Cardiac muscle cell (in vitro differentiated cells and primary cell): ENCODE measurements around the gene ZNF189. TPM values are rescaled to one million over a fixed set of nuclear protein-coding genes. Genes with fewer than 3 reads are reported as not detected.
"Not testable (repeated sequence)": the region's sequence is repeated elsewhere in the genome, so short reads cannot be mapped to it uniquely, and the experiment has no call there.

Source experiments
- DNase-seq, 2 donors: peaks; one replicate each; pipeline versions ENCODE4 v3.0.0 to v3.0.0-alpha.2; 2010 to 2017; ENCODE audit warnings: low read depth in 1 of 2, low spot score in 1 of 2
- H3K27ac ChIP-seq: fragments of 200-600 bp; sonication (generic); 2 replicates; pipeline ENCODE4 v1.5.1; 2016
- H3K27me3 ChIP-seq: fragments of 200-600 bp; sonication (generic); 2 replicates; pipeline ENCODE4 v1.6.0; 2016; ENCODE audit warnings: control low read depth
- H3K36me3 ChIP-seq: fragments of 200-600 bp; sonication (generic); 2 replicates; pipeline ENCODE4 v1.5.1; 2016; ENCODE audit warnings: control low read depth
- H3K4me1 ChIP-seq: fragments of 200-600 bp; sonication (generic); 2 replicates; pipeline ENCODE4 v1.8.1; 2017; ENCODE audit warnings: low read depth, mild to moderate bottlenecking, mixed run types
- H3K4me3 ChIP-seq: fragments of 200-600 bp; sonication (generic); 2 replicates; pipeline ENCODE4 v1.5.1; 2016; ENCODE audit warnings: mild to moderate bottlenecking
- H3K9me3 ChIP-seq: fragments of 200-600 bp; sonication (generic); 2 replicates; pipeline ENCODE4 v1.5.1; 2017; ENCODE audit warnings: low read depth, mild to moderate bottlenecking, control low read depth
- CTCF ChIP-seq: IDR thresholded peaks from 2 replicates; pipeline ENCODE4 v1.5.1; 2012; ENCODE audit warnings: low read depth, mild to moderate bottlenecking, low read length
- polyA plus RNA-seq: library from polyadenylated mRNA; unstranded; fragments of >200 nt; fragmentation: Nextera tagmentation; extraction: Ambion mirVana; gene quantifications from 2 replicates; pipeline ENCODE4 v1.2.1, GENCODE V29; 2016
- total RNA-seq: library from RNA; depleted of rRNA; stranded (reverse); fragments of >200 nt; gene quantifications from 2 replicates; pipeline ENCODE4 v1.2.3, GENCODE V29; 2016

The ZNF189 gene
- total and polyA plus RNA-seq, 2 experiments from 2014 or later = 5.8 to 20.3 TPM

- Histone ChIP-seq H3K27ac (no peak overlapping the region), H3K4me3 (no peak overlapping the region), H3K9me3 (no peaks in the 10 kb centered on the region), H3K27me3 (no peaks in the 10 kb centered on the region), H3K36me3 (no peaks in the 10 kb centered on the region), H3K4me1 (no peaks in the 10 kb centered on the region)
- no peak for TF ChIP-seq CTCF
- DNase-seq = no peak
These were observed 17.5 kb upstream of the ZNF189 start for GRCh38 chr9:101381118-101381517.

- TF ChIP-seq CTCF = no peak
- Histone ChIP-seq H3K9me3 (no peaks in the 10 kb centered on the region), H3K4me1 (no peaks in the 10 kb centered on the region), H3K4me3 (no peak overlapping the region), H3K36me3 (no peaks in the 10 kb centered on the region), H3K27ac (no peak overlapping the region), H3K27me3 (no peaks in the 10 kb centered on the region)
- DNase-seq = no peak
These were observed 16.8 kb upstream of the ZNF189 start for GRCh38 chr9:101381833-101382342.

- no peaks in the 10 kb centered on the region for H3K9me3 ChIP-seq
- H3K4me3 ChIP-seq = no peak overlapping the region
- no peak for TF ChIP-seq CTCF
- H3K27ac ChIP-seq = no peak overlapping the region
- H3K4me1 ChIP-seq = no peaks in the 10 kb centered on the region
- DNase-seq = no peak
- peaks cover 4% of the 10 kb centered on the region for H3K36me3 ChIP-seq
- no peaks in the 10 kb centered on the region for H3K27me3 ChIP-seq
These were observed 15.3 kb upstream of the ZNF189 start for GRCh38 chr9:101383361-101383760.

- not testable (repeated sequence) for DNase-seq, H3K4me1 ChIP-seq, H3K36me3 ChIP-seq, H3K27me3 ChIP-seq, H3K9me3 ChIP-seq, H3K4me3 ChIP-seq, H3K27ac ChIP-seq
These were observed 13.6 kb upstream of the ZNF189 start, which contains the start of gene BAAT for GRCh38 chr9:101384873-101385536. Gene BAAT, minus strand, starts transcription at chr9:101385006. Its CDS starts 13,602 bp downstream, at chr9:101371404.

GRCh38 chr9:101387871-101388506, 10.7 kb upstream of the ZNF189 start:
- peak; percentile 68 for TF ChIP-seq CTCF
- peak; percentile 46 to 67 for DNase-seq
- Histone ChIP-seq H3K27me3 (no peaks in the 10 kb centered on the region), H3K4me3 (no peak overlapping the region), H3K36me3 (peaks cover 14% of the 10 kb centered on the region), H3K4me1 (no peaks in the 10 kb centered on the region), H3K9me3 (no peaks in the 10 kb centered on the region), H3K27ac (no peak overlapping the region)

- Histone ChIP-seq H3K36me3 (peaks cover 14% of the 10 kb centered on the region), H3K27me3 (no peaks in the 10 kb centered on the region), H3K27ac (no peak overlapping the region), H3K4me1 (no peaks in the 10 kb centered on the region), H3K4me3 (no peak overlapping the region), H3K9me3 (no peaks in the 10 kb centered on the region)
- no peak for DNase-seq
- TF ChIP-seq CTCF = peak; percentile 28
These were observed 10.1 kb upstream of the ZNF189 start for GRCh38 chr9:101388507-101388993.
